K562 treated with DMSO at 1 percent for 12 hours (cell line): Measurements from ENCODE around the gene THEMIS2. TPM values are rescaled to one million over a fixed set of nuclear protein-coding genes. Genes with fewer than 3 reads are reported as not detected.

Source experiments
- total RNA-seq: library from RNA; unstranded; fragments of 300-600 nt; gene quantifications from 2 replicates; pipeline ENCODE4 v1.2.3, GENCODE V29; 2022; ENCODE audit not compliant: insufficient read depth

Gene THEMIS2
- 11.1 and 14.5 TPM in 2 replicates for total RNA-seq

GRCh38 chr1:27872059-27872801 lies at the start of gene THEMIS2:
Gene THEMIS2 (plus strand): TSS chr1:27872544. CDS start chr1:27872572, 28 bp downstream.

GRCh38 chr1:27830621-27831440 lies 41.5 kb upstream of the THEMIS2 start, which contains the start of gene PPP1R8:
Gene PPP1R8 (plus strand): TSS chr1:27830782. CDS start chr1:27830836, 54 bp downstream.

GRCh38 chr1:27934818-27935549 lies 62.6 kb downstream of the THEMIS2 start, which contains the start of gene SMPDL3B:
Gene SMPDL3B (plus strand): TSS chr1:27935000. CDS start chr1:27935184, 184 bp downstream.

Other genes starting within 250 kb of the THEMIS2 start
- not detected in 2 replicates for gene FGR, start 237.4 kb upstream of the THEMIS2 start, total RNA-seq
- 39.8 and 41.9 TPM in 2 replicates for gene IFI6, start 200.4 kb upstream of the THEMIS2 start, total RNA-seq
- 4.2 and 6.7 TPM in 2 replicates for gene FAM76A, start 146.6 kb upstream of the THEMIS2 start, total RNA-seq
- gene STX12, start 99.3 kb upstream of the THEMIS2 start, total RNA-seq, result 20.4 and 44.0 TPM in 2 replicates
- 24.1 and 61.2 TPM in 2 replicates for gene PPP1R8, start 41.8 kb upstream of the THEMIS2 start, total RNA-seq
- 95.5 and 121 TPM in 2 replicates for gene RPA2, start 42.0 kb downstream of the THEMIS2 start, total RNA-seq
- 0.92 and 1.0 TPM in 2 replicates for gene SMPDL3B, start 62.5 kb downstream of the THEMIS2 start, total RNA-seq
- 4.2 and 5.4 TPM in 2 replicates for gene XKR8, start 87.4 kb downstream of the THEMIS2 start, total RNA-seq
- 7.0 and 22.6 TPM in 2 replicates for gene EYA3, start 216.1 kb downstream of the THEMIS2 start, total RNA-seq